ENCODE results near the gene TNFAIP8L1.

- TF ChIP-seq EZH2phosphoT487 (IDR thresholded peaks at IDR 0.05; ENCODE audit: borderline replicate concordance) (no peak), CTCF (IDR thresholded peaks at IDR 0.05 in 2 of 3, conservative IDR thresholded peaks at IDR 0.05 in 1 of 3; ENCODE audit: borderline replicate concordance in 1 of 3, insufficient read depth in 1 of 3, low read depth in 2 of 3, low read length in 2 of 3) (no peak), POLR2AphosphoS5 (IDR thresholded peaks at IDR 0.05; ENCODE audit: low read depth, low read length) (no peak), JUND (IDR thresholded peaks at IDR 0.05) (no peak), CBX3 (IDR thresholded peaks at IDR 0.05; ENCODE audit: low read depth) (no peak), CEBPB (IDR thresholded peaks at IDR 0.05; ENCODE audit: low read depth) (no peak), POLR2A (IDR thresholded peaks at IDR 0.05; ENCODE audit: borderline replicate concordance, extremely low read depth, insufficient read depth, insufficient read length) (no peak), EGR1 (IDR thresholded peaks at IDR 0.05; ENCODE audit: low read depth) (no peak), REST (IDR thresholded peaks at IDR 0.05; ENCODE audit: low read depth) (no peak)
- TF ChIP-seq, protein P1, sequence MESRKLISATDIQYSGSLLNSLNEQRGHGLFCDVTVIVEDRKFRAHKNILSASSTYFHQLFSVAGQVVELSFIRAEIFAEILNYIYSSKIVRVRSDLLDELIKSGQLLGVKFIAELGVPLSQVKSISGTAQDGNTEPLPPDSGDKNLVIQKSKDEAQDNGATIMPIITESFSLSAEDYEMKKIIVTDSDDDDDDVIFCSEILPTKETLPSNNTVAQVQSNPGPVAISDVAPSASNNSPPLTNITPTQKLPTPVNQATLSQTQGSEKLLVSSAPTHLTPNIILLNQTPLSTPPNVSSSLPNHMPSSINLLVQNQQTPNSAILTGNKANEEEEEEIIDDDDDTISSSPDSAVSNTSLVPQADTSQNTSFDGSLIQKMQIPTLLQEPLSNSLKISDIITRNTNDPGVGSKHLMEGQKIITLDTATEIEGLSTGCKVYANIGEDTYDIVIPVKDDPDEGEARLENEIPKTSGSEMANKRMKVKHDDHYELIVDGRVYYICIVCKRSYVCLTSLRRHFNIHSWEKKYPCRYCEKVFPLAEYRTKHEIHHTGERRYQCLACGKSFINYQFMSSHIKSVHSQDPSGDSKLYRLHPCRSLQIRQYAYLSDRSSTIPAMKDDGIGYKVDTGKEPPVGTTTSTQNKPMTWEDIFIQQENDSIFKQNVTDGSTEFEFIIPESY (IDR thresholded peaks at IDR 0.05; ENCODE audit: extremely low read depth, insufficient replicate concordance, low read length), result no peak
Measured at GRCh38 chr19:4662020-4662695, 22.8 kb downstream of the TNFAIP8L1 start.

All from HCT116 (cell line).